Ovary (tissue), 9 donors: ENCODE data around the gene CEP128. TPM values are rescaled to one million over a fixed set of nuclear protein-coding genes. Genes with fewer than 3 reads are reported as not detected.

Experiments used
- DNase-seq, 5 donors: peaks; one replicate each; pipeline ENCODE4 v3.0.0-alpha.2; 2019 to 2020
- H3K27ac ChIP-seq, 2 donors: fragments of 200-600 bp; one replicate each; pipeline versions ENCODE4 v1.5.1 to v1.8.0; 2019 to 2022
- H3K27me3 ChIP-seq: fragments of 200-600 bp; one replicate; pipeline ENCODE4 v1.8.0; 2022
- H3K36me3 ChIP-seq: fragments of 200-600 bp; sonication (generic); one replicate; pipeline ENCODE4 v1.5.1; 2019
- H3K4me1 ChIP-seq: one replicate; pipeline ENCODE4 v1.8.1; 2013; ENCODE audit warnings: mild to moderate bottlenecking, moderate library complexity; ENCODE audit not compliant: insufficient read depth
- H3K4me3 ChIP-seq: fragments of 200-600 bp; sonication (generic); one replicate; pipeline ENCODE4 v1.5.1; 2017
- H3K9me3 ChIP-seq, 2 donors: fragments of 200-600 bp in 1 of 2; sonication (generic) in 1 of 2; one replicate each; pipeline versions ENCODE4 v1.5.1 to v1.8.1; 2013 to 2019; ENCODE audit warnings: mild to moderate bottlenecking in 1 of 2, moderate library complexity in 1 of 2
- CTCF ChIP-seq, 3 donors: fragments of 450-650 bp in 2 of 3; fragments of 200-600 bp in 1 of 3; IDR thresholded peaks; one replicate each; pipeline versions ENCODE4 v1.5.1 to v1.8.0; 2016 to 2022; ENCODE audit warnings: antibody characterized with exemption in 3 of 3, mild to moderate bottlenecking in 1 of 3
- EP300 ChIP-seq: sonication (generic); formaldehyde crosslinking; IDR thresholded peaks from one replicate; pipeline ENCODE4 v1.6.1; 2017; ENCODE audit warnings: antibody characterized with exemption
- POLR2A ChIP-seq: fragments of 450-650 bp; IDR thresholded peaks from one replicate; pipeline ENCODE4 v1.6.1; 2017; ENCODE audit warnings: antibody characterized with exemption, mild to moderate bottlenecking, moderate library complexity
- WGBS, 3 donors: extraction: QIAGEN DNeasy Blood & Tissue Kit in 1 of 3; methylation state at CpG; one replicate each; pipeline versions ENCODE4 v1.1.5 to v1.1.7; 2013 to 2017; 5-methylcytosine and 5-hydroxymethylcytosine counted together
- intact Hi-C, 4 donors: fragments of 100-400 bp; cut with DNase I; formaldehyde crosslinking; loops; one replicate each; pipeline versions ENCODE4 v1.11.0 to v1.15.1; 2022 to 2023
- polyA plus RNA-seq, 2 donors: library from polyadenylated mRNA; stranded (reverse); fragments of 200-250 nt in 1 of 2; fragments of 350-450 nt in 1 of 2; fragmentation: Illumina TruSeq in 1 of 2; extraction: RNeasy Lipid Tissue Mini Kit (QIAGEN cat#74804) in 1 of 2; gene quantifications; one replicate each; pipeline ENCODE4 v1.2.3, GENCODE V29; 2013 to 2014
- total RNA-seq, 7 donors: library from RNA; depleted of rRNA in 2 of 7; stranded (reverse); fragments of >200 nt in 2 of 7; fragmentation: NEBNext Ultra II Directional in 3 of 7; extraction: Animal tissue kit (Norgen Biotek cat#: 25700) in 3 of 7; gene quantifications; one replicate each; pipeline versions ENCODE4 v1.1.0 to v1.2.4, GENCODE V29; 2016 to 2023
- donor health status: DM: no; HTN: no; CAD: no; lungs with moderate emphysema.
- donor health status: DM: no; HTN: no; CAD: no.
- donor health status: Bipolar disorder and iron deficiency.
- donor health status: DM: yes; HTN: yes; CAD: no.
- donor health status: DM: no; HTN: no; CAD: no.
- donor health status: DM: yes; HTN: yes; CAD: no.

CEP128 gene
- total and polyA plus RNA-seq, 9 donors = 1.5 to 14.3 (median 6.4) TPM

GRCh38 chr14:80698974-80699373, 242.6 kb downstream of the CEP128 start:
- Histone ChIP-seq H3K4me1 (no peaks in the 10 kb centered on the region), H3K27ac (no peak overlapping the region), H3K9me3 (no peaks in the 10 kb centered on the region), H3K27me3 (no peaks in the 10 kb centered on the region), H3K4me3 (no peak overlapping the region), H3K36me3 (no peaks in the 10 kb centered on the region)
- 92 to 97% (median 92%) methylated on average over 6 of the region's 6 CpGs for WGBS, 3 donors
- DNase-seq = no peak
- TF ChIP-seq EP300 = no peak
- no peak for TF ChIP-seq POLR2A
- TF ChIP-seq CTCF (IDR thresholded peaks at IDR 0.05) = no peak
- intact Hi-C loops = no loop called here

- no peaks in the 10 kb centered on the region for H3K27me3 ChIP-seq
- intact Hi-C loops = no loop called here
- no peaks in the 10 kb centered on the region for H3K9me3 ChIP-seq
- TF ChIP-seq CTCF (IDR thresholded peaks at IDR 0.05) (no peak), POLR2A (no peak), EP300 (no peak)
- no peak for DNase-seq
- H3K36me3 ChIP-seq = no peaks in the 10 kb centered on the region
- 92 to 95% (median 92%) methylated on average over 4 of the region's 4 CpGs for WGBS, 3 donors
- H3K4me3 ChIP-seq = no peak overlapping the region
- no peaks in the 10 kb centered on the region for H3K4me1 ChIP-seq
- H3K27ac ChIP-seq = no peak overlapping the region
These were observed 245.7 kb downstream of the CEP128 start for GRCh38 chr14:80695869-80696268.

GRCh38 chr14:80692903-80693302, 248.6 kb downstream of the CEP128 start:
- Histone ChIP-seq H3K9me3 (no peaks in the 10 kb centered on the region), H3K36me3 (no peaks in the 10 kb centered on the region), H3K4me3 (no peak overlapping the region), H3K4me1 (no peaks in the 10 kb centered on the region), H3K27ac (no peak overlapping the region), H3K27me3 (no peaks in the 10 kb centered on the region)
- DNase-seq = no peak
- intact Hi-C loops = no loop called here
- 93 to 96% (median 94%) methylated on average over 3 of the region's 3 CpGs for WGBS, 3 donors
- TF ChIP-seq EP300 (no peak), POLR2A (no peak), CTCF (IDR thresholded peaks at IDR 0.05) (no peak)

GRCh38 chr14:80681651-80682050, 259.9 kb downstream of the CEP128 start:
- 96 to 98% (median 98%) methylated on average over 3 of the region's 3 CpGs for WGBS, 3 donors
- Histone ChIP-seq H3K36me3 (no peaks in the 10 kb centered on the region), H3K27ac (no peak overlapping the region), H3K27me3 (no peaks in the 10 kb centered on the region), H3K9me3 (no peaks in the 10 kb centered on the region), H3K4me3 (no peak overlapping the region), H3K4me1 (no peaks in the 10 kb centered on the region)
- DNase-seq = no peak
- TF ChIP-seq EP300 (no peak), CTCF (IDR thresholded peaks at IDR 0.05) (no peak), POLR2A (no peak)
- intact Hi-C loops = no loop called here

- Histone ChIP-seq H3K27me3 (no peaks in the 10 kb centered on the region), H3K4me1 (no peaks in the 10 kb centered on the region), H3K27ac (no peak overlapping the region), H3K4me3 (no peak overlapping the region), H3K36me3 (no peaks in the 10 kb centered on the region), H3K9me3 (no peaks in the 10 kb centered on the region)
- DNase-seq = no peak
- WGBS, 3 donors = 92 to 93% (median 92%) methylated on average over 5 of the region's 5 CpGs
- intact Hi-C loops = no loop called here
- TF ChIP-seq POLR2A (no peak), CTCF (IDR thresholded peaks at IDR 0.05) (no peak), EP300 (no peak)
These were observed 262.3 kb downstream of the CEP128 start for GRCh38 chr14:80679273-80679672.
